Spleen (tissue), 7 donors: ENCODE measurements around the gene F13B.

Experiments used
- POLR2A ChIP-seq, 3 donors: fragments of 450-650 bp; IDR thresholded peaks; one replicate each; pipeline ENCODE4 v1.5.1; 2017; ENCODE audit warnings: antibody characterized with exemption in 3 of 3, mild to moderate bottlenecking in 1 of 3
- POLR2AphosphoS5 ChIP-seq, 3 donors: sonication (generic); formaldehyde crosslinking; IDR thresholded peaks; one replicate each; pipeline ENCODE4 v1.5.1; 2017; ENCODE audit warnings: antibody characterized with exemption in 3 of 3
- TF ChIP-seq, protein P1 (sequence below), 11 experiments: fragments of 200-600 bp in 7 of 11; fragments of 450-650 bp in 4 of 11; sonication (generic) in 4 of 11; IDR thresholded peaks in 8 of 11; conservative IDR thresholded peaks in 3 of 11; 1 replicate in 7 of 11; 2 replicates in 4 of 11; pipeline versions ENCODE4 v1.4.0 to v1.8.0; 2016 to 2021; ENCODE audit warnings: antibody characterized with exemption in 11 of 11, inconsistent platforms in 4 of 11, mild to moderate bottlenecking in 1 of 11
- donor health status: DM: no; HTN: no; CAD: no; lungs with moderate emphysema.
- donor health status: DM: no; HTN: no; CAD: no.
- donor health status: DM: no; HTN: no; CAD: no.

DNA sequence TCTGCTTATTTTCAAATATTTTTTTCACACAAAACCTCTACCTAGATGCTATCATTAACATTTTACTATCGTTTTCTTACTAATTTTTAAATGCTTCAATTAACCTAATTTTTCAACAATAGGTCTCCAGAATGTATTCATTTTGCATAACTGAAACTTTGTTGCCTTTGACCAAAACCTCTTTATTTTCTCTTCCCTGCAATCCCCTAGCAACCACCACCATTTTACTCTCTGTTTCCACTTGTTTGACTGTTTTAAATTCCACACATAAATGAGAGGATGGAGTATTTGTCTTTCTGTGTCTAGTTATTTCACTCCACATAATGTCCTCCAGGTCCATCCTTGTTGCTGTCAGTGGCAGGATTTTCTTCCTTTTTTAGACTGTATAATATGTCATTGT is 9.5 kb upstream of the F13B start:
- TF ChIP-seq, protein P1, sequence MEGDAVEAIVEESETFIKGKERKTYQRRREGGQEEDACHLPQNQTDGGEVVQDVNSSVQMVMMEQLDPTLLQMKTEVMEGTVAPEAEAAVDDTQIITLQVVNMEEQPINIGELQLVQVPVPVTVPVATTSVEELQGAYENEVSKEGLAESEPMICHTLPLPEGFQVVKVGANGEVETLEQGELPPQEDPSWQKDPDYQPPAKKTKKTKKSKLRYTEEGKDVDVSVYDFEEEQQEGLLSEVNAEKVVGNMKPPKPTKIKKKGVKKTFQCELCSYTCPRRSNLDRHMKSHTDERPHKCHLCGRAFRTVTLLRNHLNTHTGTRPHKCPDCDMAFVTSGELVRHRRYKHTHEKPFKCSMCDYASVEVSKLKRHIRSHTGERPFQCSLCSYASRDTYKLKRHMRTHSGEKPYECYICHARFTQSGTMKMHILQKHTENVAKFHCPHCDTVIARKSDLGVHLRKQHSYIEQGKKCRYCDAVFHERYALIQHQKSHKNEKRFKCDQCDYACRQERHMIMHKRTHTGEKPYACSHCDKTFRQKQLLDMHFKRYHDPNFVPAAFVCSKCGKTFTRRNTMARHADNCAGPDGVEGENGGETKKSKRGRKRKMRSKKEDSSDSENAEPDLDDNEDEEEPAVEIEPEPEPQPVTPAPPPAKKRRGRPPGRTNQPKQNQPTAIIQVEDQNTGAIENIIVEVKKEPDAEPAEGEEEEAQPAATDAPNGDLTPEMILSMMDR (IDR thresholded peaks at IDR 0.05 in 8 of 11, conservative IDR thresholded peaks at IDR 0.05 in 3 of 11) = no peak
- TF ChIP-seq POLR2A (IDR thresholded peaks at IDR 0.05) = no peak
- TF ChIP-seq POLR2AphosphoS5 (IDR thresholded peaks at IDR 0.05) = no peak
